GM21423 (cell line): Measurements from ENCODE around the gene GULP1.

Source experiments
- ATAC-seq: cut with Tn5 transposase; IDR thresholded peaks from one replicate; pipeline ENCODE4 v1.9.1; 2021; ENCODE audit warnings: mild to moderate bottlenecking, moderate library complexity; ENCODE audit not compliant: unreplicated experiment

GULP1 gene

DNA sequence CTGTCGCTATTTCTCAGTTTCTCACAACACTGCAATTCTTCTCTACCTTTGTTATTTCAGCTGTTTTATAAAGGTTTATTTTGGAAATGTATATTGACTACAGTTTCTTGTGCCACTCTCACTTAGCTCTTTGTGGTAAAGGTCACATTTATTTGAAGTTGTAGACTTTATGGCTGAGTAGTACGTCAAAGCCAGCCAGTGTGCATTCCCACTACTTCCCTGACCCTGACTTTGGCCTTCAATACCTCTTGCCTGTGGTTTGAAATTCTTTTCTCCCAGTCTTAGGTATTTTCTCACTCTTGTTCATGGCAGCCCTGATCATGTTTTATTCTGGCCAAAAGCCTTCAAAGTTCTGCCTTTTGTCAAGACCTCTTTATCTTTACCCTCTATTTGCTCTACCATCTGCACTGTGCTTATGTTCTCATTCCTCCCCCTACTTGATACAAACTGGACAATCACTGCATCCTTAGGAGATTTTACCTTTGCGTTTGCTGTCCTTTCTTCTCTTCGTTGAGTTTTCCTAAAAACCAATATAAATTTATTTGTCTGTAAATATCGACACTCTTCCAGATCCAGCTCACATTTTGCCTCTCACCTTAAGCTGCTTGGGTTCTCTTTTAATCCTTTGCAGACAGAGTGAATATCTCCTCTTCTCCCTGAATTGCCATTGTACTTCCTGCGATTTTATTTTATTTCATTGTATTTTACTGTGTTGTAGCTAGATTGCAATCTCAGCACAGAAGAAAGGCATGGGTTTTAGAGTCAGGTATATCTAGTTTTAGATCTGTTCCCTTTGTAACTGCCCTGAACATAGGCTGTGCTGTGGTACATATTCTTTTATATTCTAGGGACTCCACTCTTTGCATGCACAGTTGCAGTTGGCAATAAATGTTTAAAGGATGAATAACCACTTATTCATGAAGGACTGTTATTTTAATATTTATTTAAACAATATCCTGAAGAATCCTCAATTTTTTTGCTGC, 31.2 kb downstream of the GULP1 start:
- ATAC-seq, result no peak

GRCh38 chr2:188324067-188324466, 32.4 kb downstream of the GULP1 start:
- ATAC-seq, result no peak

DNA sequence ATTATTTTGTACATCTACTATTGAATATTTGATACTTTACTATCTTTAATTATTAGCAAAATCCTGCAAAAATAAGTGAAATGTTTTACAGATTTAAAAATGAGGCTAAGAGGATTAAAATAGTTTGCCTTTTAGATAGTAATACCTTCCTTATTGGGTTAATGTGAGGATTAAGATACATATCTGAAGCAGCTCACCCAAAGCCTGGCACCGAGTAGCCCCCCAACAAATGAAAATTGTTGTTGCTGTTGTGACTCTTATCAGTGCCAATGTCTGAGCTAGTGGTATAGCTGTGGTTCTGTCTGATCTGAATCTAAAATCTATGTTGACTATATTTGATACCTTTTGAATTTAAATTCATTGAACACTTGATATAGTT, 34.6 kb downstream of the GULP1 start:
- no peak for ATAC-seq

DNA sequence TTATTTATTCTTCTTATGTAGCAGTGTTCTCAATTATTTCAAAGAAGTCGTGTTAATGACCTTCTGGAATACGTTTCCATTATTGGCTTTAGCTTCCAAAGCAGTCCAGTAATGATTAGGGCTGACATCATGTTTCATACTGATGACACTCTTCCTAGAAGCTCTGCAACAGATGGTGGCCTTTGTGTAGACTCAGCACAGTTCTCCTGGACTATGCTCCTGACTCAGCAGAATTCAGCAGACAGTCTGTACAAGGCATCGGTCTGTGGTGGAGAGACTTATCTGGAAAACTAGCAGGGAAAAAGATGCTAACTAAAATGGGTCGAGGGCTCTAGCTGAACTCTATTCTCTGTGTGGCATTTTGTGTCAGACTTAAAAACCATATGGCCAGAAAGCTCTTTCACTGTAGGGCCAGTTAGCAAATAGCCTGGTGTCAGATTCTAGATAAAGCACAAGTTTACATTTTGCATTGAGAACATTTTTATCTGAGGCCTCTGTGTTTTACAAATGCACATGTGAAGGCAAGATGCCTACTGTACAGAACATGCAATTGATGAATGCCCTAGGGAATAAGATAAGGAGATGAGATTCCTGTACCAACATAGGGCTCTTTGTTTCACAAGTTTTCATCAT, 35.1 kb downstream of the GULP1 start:
- ATAC-seq, result no peak

GRCh38 chr2:188327518-188328213, 36.0 kb downstream of the GULP1 start:
- no peak for ATAC-seq

DNA sequence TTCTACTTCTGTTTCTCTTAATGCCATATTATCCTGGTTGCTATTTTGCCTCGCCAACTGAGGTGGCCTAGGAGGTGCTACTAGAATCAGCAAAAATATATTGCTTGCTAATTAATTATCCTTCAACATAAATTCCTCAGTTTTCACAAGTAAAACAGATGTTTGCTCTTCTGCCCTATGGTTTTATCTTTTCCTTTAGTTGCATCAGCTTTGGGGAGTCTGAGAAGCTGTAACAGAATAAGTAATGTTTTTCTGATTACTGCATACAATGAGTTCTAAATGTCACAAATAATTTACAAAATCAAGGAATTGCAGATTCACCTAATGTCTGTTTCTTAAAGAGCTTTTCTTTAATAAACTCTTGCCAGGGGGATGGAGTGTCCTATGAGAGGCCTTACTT, 36.7 kb downstream of the GULP1 start:
- ATAC-seq, result no peak

- ATAC-seq, result no peak
These were observed 38.8 kb downstream of the GULP1 start for GRCh38 chr2:188330316-188331053.

DNA sequence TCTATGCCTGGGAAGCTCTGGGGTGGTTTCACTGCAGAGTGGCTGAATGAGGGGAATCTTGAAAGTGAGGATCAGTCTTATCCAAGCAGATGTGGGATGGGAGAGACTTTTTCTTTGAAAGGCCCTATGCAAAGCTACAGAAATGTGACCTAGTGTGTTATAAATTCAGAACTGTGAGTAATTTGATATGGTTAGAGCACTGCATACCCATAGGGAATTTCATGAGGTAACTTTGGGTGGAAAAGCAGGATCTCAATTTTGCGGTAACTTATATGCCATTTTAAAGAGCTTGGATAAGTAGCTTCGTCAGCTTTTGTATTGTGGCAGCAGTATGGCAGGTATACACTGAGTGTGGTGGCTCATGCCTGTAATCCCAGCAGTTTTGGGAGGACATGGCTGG, 40.9 kb downstream of the GULP1 start:
- ATAC-seq, result no peak

DNA sequence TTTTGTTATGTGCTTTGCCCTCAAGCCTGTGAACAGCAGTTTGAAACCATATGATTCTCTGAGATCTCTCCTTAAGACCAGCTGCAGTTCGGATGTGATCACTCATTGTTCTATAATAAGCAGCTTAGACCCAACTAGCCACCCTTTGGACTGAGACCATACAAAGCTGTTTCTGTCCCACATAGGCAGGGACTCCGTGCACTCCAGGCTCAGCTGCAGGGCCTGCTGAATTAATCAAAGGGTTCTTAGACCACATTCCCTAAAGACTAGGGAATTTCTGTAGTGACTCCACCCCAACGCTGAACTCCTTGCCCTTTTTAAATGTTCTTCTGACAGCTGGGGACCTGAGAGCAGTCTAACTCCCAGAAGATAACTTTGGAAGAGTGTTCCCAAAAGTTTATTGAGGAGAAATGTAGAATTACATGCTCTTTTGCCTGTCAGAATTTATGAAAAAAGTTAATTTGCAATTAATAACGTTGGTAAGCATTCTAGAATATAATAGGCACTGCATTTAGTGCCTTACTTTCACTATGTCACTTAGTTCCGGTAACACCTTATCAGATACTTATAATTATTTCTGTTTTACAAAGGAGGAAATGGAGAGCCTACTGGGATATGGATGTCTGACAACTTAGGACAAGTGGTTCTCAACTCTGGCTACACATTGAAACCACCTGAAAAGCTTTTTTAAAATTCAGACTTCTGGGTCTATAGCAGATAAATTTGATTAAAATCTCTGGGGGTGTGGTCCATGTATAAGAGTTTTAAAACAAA, 42.3 kb downstream of the GULP1 start:
- no peak for ATAC-seq

DNA sequence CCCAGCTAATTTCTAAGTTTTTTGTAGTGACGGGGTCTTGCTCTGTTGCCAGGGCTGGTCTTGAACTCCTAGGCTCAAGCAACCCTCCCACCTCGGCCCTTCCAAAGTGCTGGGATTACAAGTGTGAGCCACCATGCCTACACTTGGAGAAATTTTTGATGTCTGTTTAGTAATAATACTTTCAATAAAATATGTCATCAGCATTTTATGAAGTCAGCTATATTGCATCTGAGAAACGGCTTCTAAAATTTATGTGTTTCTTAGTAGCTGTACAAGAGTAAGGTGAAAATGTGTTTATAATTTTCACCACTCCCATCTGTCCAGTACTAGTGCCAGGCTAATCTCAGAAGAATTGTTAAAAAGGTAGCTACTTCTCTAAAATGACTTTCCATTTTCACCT, 46.8 kb downstream of the GULP1 start:
- ATAC-seq, result no peak

DNA sequence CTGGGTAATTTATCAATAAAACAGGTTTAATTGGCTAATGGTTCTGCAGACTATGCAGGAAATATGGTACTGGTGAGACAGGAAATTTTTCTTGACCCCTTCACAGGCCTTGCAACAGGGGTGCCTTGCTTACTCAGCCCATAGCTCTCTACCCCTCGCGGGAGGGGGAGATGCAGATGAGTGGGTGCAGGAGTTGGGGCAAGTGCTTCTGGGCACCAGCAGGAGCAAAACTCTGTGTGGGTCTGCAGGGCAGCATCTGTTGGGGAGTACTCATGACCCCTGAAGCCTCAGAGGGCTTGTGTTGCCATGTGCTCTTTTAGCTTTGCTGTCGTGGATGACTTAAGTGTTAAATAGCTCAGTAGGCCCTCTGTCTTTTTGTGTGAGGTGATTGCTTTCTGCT, 48.6 kb downstream of the GULP1 start:
- no peak for ATAC-seq

DNA sequence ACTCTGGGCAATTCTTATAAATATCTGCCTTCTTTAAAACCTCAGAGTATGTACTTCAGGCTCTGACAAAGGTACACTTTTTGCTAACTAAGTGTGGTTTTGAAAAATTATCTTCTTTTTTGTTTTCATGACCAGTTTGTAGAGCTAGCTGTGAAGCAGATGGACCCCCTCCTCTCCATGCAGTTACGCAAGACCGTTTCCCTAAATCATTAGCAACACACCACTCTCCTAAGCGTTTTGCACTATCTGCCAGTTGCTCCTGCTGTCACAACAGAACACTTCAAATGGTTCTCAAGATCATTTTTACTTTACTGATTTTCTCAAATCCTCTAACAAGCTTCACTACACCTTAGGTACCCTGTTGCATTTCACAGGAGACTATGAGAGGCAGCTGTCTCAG, 53.3 kb downstream of the GULP1 start:
- ATAC-seq, result no peak

GRCh38 chr2:188345426-188345825, 53.8 kb downstream of the GULP1 start:
- no peak for ATAC-seq

DNA sequence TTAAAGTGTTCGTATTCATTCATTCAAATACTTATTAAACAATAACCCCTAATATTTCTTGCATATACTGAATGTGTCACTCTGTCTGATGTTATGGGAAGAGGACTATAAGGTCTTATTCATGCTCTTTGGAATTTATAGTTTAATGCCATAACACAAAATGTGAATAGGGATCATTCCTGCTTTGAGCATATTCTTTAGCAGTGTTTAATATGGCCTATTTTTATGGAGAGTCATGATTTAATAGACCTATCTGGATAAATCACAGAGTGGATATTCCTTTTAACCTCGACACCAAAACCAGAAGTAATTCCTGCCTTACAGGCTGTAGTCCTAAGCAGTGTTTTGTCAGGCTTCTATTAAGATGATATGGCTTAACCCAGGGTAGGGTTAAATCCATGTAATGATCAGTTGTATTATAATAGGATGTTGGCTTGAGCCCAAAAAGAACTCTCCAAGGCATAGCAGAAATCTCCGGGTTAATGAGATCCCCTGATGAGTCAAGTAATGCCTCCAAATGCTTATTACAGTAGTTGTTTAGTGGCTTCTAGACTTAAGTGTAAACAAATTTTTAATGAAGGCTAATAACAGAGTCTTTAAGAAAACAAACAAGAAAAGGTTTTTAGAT, 54.3 kb downstream of the GULP1 start:
- no peak for ATAC-seq

DNA sequence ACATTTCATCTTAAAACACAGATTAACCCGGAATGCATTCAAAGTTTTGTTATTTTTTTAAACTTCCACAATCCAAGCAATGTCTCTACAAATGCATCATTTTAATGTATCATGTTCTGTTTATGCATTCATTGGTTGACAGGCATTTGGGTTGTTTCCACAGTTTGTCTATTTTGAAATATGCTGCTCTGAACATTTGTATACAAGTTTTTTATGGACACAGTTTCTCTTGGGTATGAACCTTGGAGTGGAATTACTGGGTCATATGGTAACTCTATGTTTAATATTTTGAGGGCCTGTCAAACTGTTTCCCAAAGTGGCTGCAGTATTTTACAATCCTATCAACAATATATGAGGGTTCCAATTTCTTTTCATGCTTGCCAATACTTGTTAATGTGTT, 57.3 kb downstream of the GULP1 start:
- ATAC-seq, result no peak

DNA sequence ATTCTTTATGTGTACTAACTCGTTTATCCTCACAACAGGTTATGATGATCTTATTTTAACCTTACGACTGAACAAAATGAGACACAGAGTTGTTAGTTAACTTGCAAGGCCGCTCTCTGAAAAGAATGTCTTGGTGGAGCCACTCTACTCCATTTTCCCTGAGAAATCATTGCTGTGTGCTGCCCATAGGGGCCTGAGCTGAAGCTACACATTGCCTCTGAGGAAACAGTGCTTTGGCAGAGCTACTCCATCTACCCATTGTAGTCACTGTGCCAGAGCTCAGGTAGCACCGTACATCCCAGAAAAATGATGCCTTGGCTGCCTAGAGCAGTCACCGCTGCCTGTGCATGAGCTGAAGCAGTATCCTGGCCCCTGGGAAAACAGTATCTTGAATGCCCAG, 61.6 kb downstream of the GULP1 start:
- ATAC-seq, result no peak

- no peak for ATAC-seq
These were observed 69.0 kb downstream of the GULP1 start for GRCh38 chr2:188360485-188361263.

GRCh38 chr2:188364033-188364630, 72.5 kb downstream of the GULP1 start:
- ATAC-seq, result no peak
